Activated CD4-positive, alpha-beta T cell treated with anti-CD3 and anti-CD28 coated beads, Interleukin-2, amount 10 ng/mL, durations not matched to agents 24 days and 14 days (primary cell): ENCODE data around the gene ATG2A. TPM values are rescaled to one million over a fixed set of nuclear protein-coding genes. Genes with fewer than 3 reads are reported as not detected.
"Not testable (repeated sequence)": the region's sequence is repeated elsewhere in the genome, so short reads cannot be mapped to it uniquely, and the experiment has no call there.

Source experiments
- DNase-seq: peaks from one replicate; pipeline ENCODE4 v3.0.0; 2022
- H3K27ac Mint-ChIP-seq: one replicate; pipeline ENCODE4 v1.8.0; 2022; ENCODE audit warnings: mild to moderate bottlenecking, mixed read lengths
- H3K27me3 Mint-ChIP-seq: one replicate; pipeline ENCODE4 v1.8.0; 2022; ENCODE audit warnings: mixed read lengths
- H3K36me3 Mint-ChIP-seq: one replicate; pipeline ENCODE4 v1.8.0; 2022; ENCODE audit warnings: low read depth, mild to moderate bottlenecking, mixed read lengths
- H3K4me1 Mint-ChIP-seq: one replicate; pipeline ENCODE4 v1.8.0; 2021; ENCODE audit warnings: mixed read lengths
- H3K4me3 Mint-ChIP-seq: one replicate; pipeline ENCODE4 v1.8.0; 2022; ENCODE audit warnings: mild to moderate bottlenecking, moderate library complexity, mixed read lengths
- H3K9me3 Mint-ChIP-seq: one replicate; pipeline ENCODE4 v1.8.0; 2021; ENCODE audit warnings: mixed read lengths
- intact Hi-C: fragments of 100-400 bp; cut with micrococcal nuclease; formaldehyde crosslinking; loops from one replicate; pipeline ENCODE4 v1.15.1; 2023
- total RNA-seq: library from RNA; stranded (reverse); gene quantifications from 2 replicates; pipeline ENCODE4 v1.2.3, GENCODE V29; 2022

Gene ATG2A
- total RNA-seq, 1 donor from 2014 or later, result 22.5 TPM

GRCh38 chr11:64850979-64851567 lies 65.9 kb downstream of the ATG2A start:
- peak overlapping the region; percentile 87 for H3K27ac Mint-ChIP-seq
- H3K36me3 Mint-ChIP-seq, result peaks cover 34% of the 10 kb centered on the region
- intact Hi-C loops, result loop anchor here (1.0 to 2.0 kb wide), 3 partner anchors 8 to 28 kb away; partner anchors contain the start of gene EHD1
- H3K9me3 Mint-ChIP-seq, result no peaks in the 10 kb centered on the region
- no peaks in the 10 kb centered on the region for H3K27me3 Mint-ChIP-seq
- peak overlapping the region; percentile 73 for H3K4me3 Mint-ChIP-seq
- H3K4me1 Mint-ChIP-seq, result peaks cover 67% of the 10 kb centered on the region
- DNase-seq, result peak; percentile 87

- Mint-ChIP-seq H3K27me3 (no peaks in the 10 kb centered on the region), H3K4me3 (no peak overlapping the region), H3K27ac (peak overlapping the region; percentile 20), H3K9me3 (no peaks in the 10 kb centered on the region), H3K4me1 (peaks cover 59% of the 10 kb centered on the region), H3K36me3 (peaks cover 23% of the 10 kb centered on the region)
- intact Hi-C loops, result loop anchor here (2.0 kb wide), 2 partner anchors 15 to 29 kb away; partner anchors contain the start of gene EHD1
- no peak for DNase-seq
These were observed 67.2 kb downstream of the ATG2A start for GRCh38 chr11:64849598-64850356.

GRCh38 chr11:64848826-64849597 lies 68.0 kb downstream of the ATG2A start:
- Mint-ChIP-seq H3K9me3 (no peaks in the 10 kb centered on the region), H3K36me3 (peaks cover 15% of the 10 kb centered on the region), H3K27me3 (no peaks in the 10 kb centered on the region), H3K4me3 (no peak overlapping the region), H3K4me1 (peaks cover 55% of the 10 kb centered on the region), H3K27ac (peak overlapping the region; percentile 58)
- DNase-seq, result no peak
- intact Hi-C loops, result no loop called here

- H3K9me3 Mint-ChIP-seq, result no peaks in the 10 kb centered on the region
- no peaks in the 10 kb centered on the region for H3K27me3 Mint-ChIP-seq
- intact Hi-C loops, result no loop called here
- H3K27ac Mint-ChIP-seq, result peak overlapping the region; percentile 65
- DNase-seq, result no peak
- H3K36me3 Mint-ChIP-seq, result peaks cover 10% of the 10 kb centered on the region
- H3K4me3 Mint-ChIP-seq, result no peak overlapping the region
- H3K4me1 Mint-ChIP-seq, result peaks cover 56% of the 10 kb centered on the region
These were observed 68.7 kb downstream of the ATG2A start for GRCh38 chr11:64848214-64848825.

- peak; percentile 97 for DNase-seq
- intact Hi-C loops, result loop anchor here (1.0 to 2.0 kb wide), 4 partner anchors 41 to 270 kb away; partner anchors contain the start of genes ARL2 and ZNHIT2
- Mint-ChIP-seq H3K36me3 (peaks cover 3% of the 10 kb centered on the region), H3K4me3 (no peak overlapping the region), H3K4me1 (peaks cover 46% of the 10 kb centered on the region), H3K9me3 (no peaks in the 10 kb centered on the region), H3K27me3 (peaks cover 2% of the 10 kb centered on the region), H3K27ac (no peak overlapping the region)
These were observed 69.9 kb downstream of the ATG2A start for GRCh38 chr11:64846998-64847666.

- H3K4me3 Mint-ChIP-seq, H3K9me3 Mint-ChIP-seq: not testable (repeated sequence)
- peaks cover 33% of the 10 kb centered on the region for H3K4me1 Mint-ChIP-seq
These were observed 71.3 kb downstream of the ATG2A start for GRCh38 chr11:64845776-64846129.

GRCh38 chr11:64845129-64845775 lies 71.8 kb downstream of the ATG2A start:
- intact Hi-C loops, result no loop called here
- Mint-ChIP-seq H3K27ac (no peak overlapping the region), H3K27me3 (peaks cover 2% of the 10 kb centered on the region), H3K9me3 (no peaks in the 10 kb centered on the region), H3K36me3 (no peaks in the 10 kb centered on the region), H3K4me3 (peak overlapping the region; percentile 66), H3K4me1 (peaks cover 31% of the 10 kb centered on the region)
- DNase-seq, result no peak

More at GRCh38 chr11:64845776-64846129, 71.3 kb downstream of the ATG2A start:
- intact Hi-C loops, result loop anchor here (2.0 kb wide), 1 partner anchor 169 kb away; the partner anchor contains the start of gene ARL2
- H3K27me3 Mint-ChIP-seq, H3K36me3 Mint-ChIP-seq, DNase-seq: not testable (repeated sequence)
- H3K27ac Mint-ChIP-seq, result peak overlapping the region; percentile 56

Other genes starting within 250 kb of the ATG2A start
- 0.61 TPM in 1 of 2 replicates, not detected in the other for gene NRXN2, start 194.0 kb downstream of the ATG2A start, total RNA-seq
- gene RASGRP2, start 173.1 kb downstream of the ATG2A start, total RNA-seq, result 13.4 and 14.5 TPM in 2 replicates
- gene PYGM, start 157.2 kb downstream of the ATG2A start, total RNA-seq, result 2.4 and 3.1 TPM in 2 replicates
- gene SF1, start 138.7 kb downstream of the ATG2A start, total RNA-seq, result 522 and 525 TPM in 2 replicates
- 63.5 and 67.3 TPM in 2 replicates for gene MAP4K2, start 114.0 kb downstream of the ATG2A start, total RNA-seq
- 36.7 and 39.1 TPM in 2 replicates for gene MEN1, start 106.7 kb downstream of the ATG2A start, total RNA-seq
- 0.05 TPM in 2 replicates for gene CDC42BPG, start 72.6 kb downstream of the ATG2A start, total RNA-seq
- gene EHD1, start 38.6 kb downstream of the ATG2A start, total RNA-seq, result 93.0 and 101 TPM in 2 replicates
- 11.4 and 16.7 TPM in 2 replicates for gene PPP2R5B, start 7.5 kb upstream of the ATG2A start, total RNA-seq
- gene GPHA2, start 18.7 kb upstream of the ATG2A start, total RNA-seq, result not detected in 2 replicates
- gene MAJIN, start 54.9 kb upstream of the ATG2A start, total RNA-seq, result 0.71 TPM in 1 of 2 replicates, not detected in the other
- 0.09 TPM in 1 of 2 replicates, not detected in the other for gene BATF2, start 79.8 kb upstream of the ATG2A start, total RNA-seq
- 78.8 and 87.9 TPM in 2 replicates for gene ARL2, start 97.0 kb upstream of the ATG2A start, total RNA-seq
- gene SNX15, start 110.2 kb upstream of the ATG2A start, total RNA-seq, result 15.9 and 17.9 TPM in 2 replicates
- 16.3 and 18.0 TPM in 2 replicates for gene SAC3D1, start 124.0 kb upstream of the ATG2A start, total RNA-seq
- gene NAALADL1, start 141.3 kb upstream of the ATG2A start, total RNA-seq, result 12.5 and 13.0 TPM in 2 replicates
- 94.4 and 95.1 TPM in 2 replicates for gene CDCA5, start 166.8 kb upstream of the ATG2A start, total RNA-seq
- gene ZFPL1, start 167.0 kb upstream of the ATG2A start, total RNA-seq, result 33.3 and 34.7 TPM in 2 replicates
- gene VPS51, start 179.0 kb upstream of the ATG2A start, total RNA-seq, result 127 and 136 TPM in 2 replicates
- gene TM7SF2, start 194.7 kb upstream of the ATG2A start, total RNA-seq, result 28.2 and 28.9 TPM in 2 replicates
- gene ZNHIT2, start 200.5 kb upstream of the ATG2A start, total RNA-seq, result 17.1 and 18.1 TPM in 2 replicates
- 1,048 and 1,049 TPM in 2 replicates for gene FAU, start 204.9 kb upstream of the ATG2A start, total RNA-seq
- 78.1 and 81.4 TPM in 2 replicates for gene MRPL49, start 205.1 kb upstream of the ATG2A start, total RNA-seq
- 36.9 and 39.0 TPM in 2 replicates for gene SYVN1, start 217.3 kb upstream of the ATG2A start, total RNA-seq